Left ventricle myocardium inferior (tissue), 1 donor: Measurements from ENCODE around the gene HNRNPLL. TPM values are rescaled to one million over a fixed set of nuclear protein-coding genes. Genes with fewer than 3 reads are reported as not detected.

ENCODE experiments used
- DNase-seq: peaks from one replicate; pipeline ENCODE4 v3.0.0-alpha.2; 2020
- H3K27ac ChIP-seq: fragments of 200-600 bp; replicated peaks from 2 replicates; pipeline ENCODE4 v1.8.0; 2021
- H3K27me3 ChIP-seq: fragments of 200-600 bp; 2 replicates; pipeline ENCODE4 v1.8.0; 2021; ENCODE audit warnings: low read depth
- H3K36me3 ChIP-seq: fragments of 200-600 bp; 2 replicates; pipeline ENCODE4 v1.8.0; 2021
- H3K4me1 ChIP-seq: fragments of 200-600 bp; 2 replicates; pipeline ENCODE4 v1.8.0; 2021
- H3K4me3 ChIP-seq: fragments of 200-600 bp; 2 replicates; pipeline ENCODE4 v1.8.0; 2021; ENCODE audit warnings: mild to moderate bottlenecking, moderate library complexity
- H3K9me3 ChIP-seq: fragments of 200-600 bp; replicated peaks from 2 replicates; pipeline ENCODE4 v1.8.0; 2021
- intact Hi-C: fragments of 100-400 bp; cut with micrococcal nuclease; formaldehyde crosslinking; loops from one replicate; pipeline ENCODE4 v1.11.0; 2022
- total RNA-seq: library from RNA; stranded (reverse); fragmentation: NEBNext Ultra II Directional; extraction: Animal tissue kit (Norgen Biotek cat#: 25700); gene quantifications from one replicate; pipeline ENCODE4 v1.2.1, GENCODE V29; 2021
- TF ChIP-seq, protein P1 (sequence below): fragments of 200-600 bp; IDR thresholded peaks from 2 replicates; pipeline ENCODE4 v1.8.0; 2021; ENCODE audit warnings: antibody characterized with exemption, mild to moderate bottlenecking, borderline replicate concordance
- donor health status: DM: no; HTN: yes; CAD: no; lungs with severe emphysema.

Gene HNRNPLL
- total RNA-seq, 1 donor from 2014 or later: 26.3 TPM

DNA sequence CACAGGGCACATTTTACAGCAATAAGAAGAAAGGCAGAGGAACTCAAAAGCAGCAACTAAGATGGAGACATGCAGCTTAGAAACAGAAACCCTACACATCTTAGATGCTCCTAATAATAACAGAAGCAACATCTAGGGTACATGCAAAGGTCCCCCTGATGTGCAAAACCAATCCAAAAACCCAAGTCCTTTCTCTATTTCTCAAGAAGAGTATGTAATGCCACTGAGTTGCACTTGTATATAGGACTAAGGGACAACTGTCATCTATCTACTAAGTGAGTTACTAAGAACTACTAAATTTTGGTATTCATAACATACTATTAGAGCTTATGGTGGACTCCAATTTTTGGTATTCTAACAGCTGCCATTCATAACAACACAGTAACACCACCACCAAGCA lies 28.4 kb downstream of the HNRNPLL start:
- intact Hi-C loops: no loop called here
- Histone ChIP-seq H3K27me3 (no peaks in the 10 kb centered on the region), H3K9me3 (no peaks in the 10 kb centered on the region), H3K36me3 (peaks cover 43% of the 10 kb centered on the region), H3K4me1 (peaks cover 9% of the 10 kb centered on the region), H3K4me3 (no peak overlapping the region), H3K27ac (no peak overlapping the region)
- DNase-seq: no peak
- TF ChIP-seq, protein P1, sequence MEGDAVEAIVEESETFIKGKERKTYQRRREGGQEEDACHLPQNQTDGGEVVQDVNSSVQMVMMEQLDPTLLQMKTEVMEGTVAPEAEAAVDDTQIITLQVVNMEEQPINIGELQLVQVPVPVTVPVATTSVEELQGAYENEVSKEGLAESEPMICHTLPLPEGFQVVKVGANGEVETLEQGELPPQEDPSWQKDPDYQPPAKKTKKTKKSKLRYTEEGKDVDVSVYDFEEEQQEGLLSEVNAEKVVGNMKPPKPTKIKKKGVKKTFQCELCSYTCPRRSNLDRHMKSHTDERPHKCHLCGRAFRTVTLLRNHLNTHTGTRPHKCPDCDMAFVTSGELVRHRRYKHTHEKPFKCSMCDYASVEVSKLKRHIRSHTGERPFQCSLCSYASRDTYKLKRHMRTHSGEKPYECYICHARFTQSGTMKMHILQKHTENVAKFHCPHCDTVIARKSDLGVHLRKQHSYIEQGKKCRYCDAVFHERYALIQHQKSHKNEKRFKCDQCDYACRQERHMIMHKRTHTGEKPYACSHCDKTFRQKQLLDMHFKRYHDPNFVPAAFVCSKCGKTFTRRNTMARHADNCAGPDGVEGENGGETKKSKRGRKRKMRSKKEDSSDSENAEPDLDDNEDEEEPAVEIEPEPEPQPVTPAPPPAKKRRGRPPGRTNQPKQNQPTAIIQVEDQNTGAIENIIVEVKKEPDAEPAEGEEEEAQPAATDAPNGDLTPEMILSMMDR: no peak

DNA sequence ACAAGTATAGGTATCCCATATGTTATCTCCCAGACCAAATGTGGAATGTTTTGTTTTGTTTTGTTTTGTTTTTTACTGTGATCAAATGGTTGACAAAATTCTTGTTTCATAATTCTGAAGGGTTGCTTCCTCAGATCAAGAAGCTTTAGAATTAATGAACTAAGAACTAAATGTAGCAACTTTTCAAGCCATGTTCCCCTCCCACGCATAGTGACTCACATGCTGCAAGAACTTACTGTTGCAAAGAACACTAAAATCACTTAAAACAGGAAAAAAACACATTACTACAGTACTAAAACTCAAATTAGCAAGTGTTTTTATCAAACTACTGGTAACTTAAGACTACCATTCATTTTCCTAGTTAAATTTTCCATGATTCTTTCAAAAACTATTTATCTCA lies 30.6 kb downstream of the HNRNPLL start:
- no peak overlapping the region for H3K4me3 ChIP-seq
- H3K27ac ChIP-seq: no peak overlapping the region
- no peaks in the 10 kb centered on the region for H3K27me3 ChIP-seq
- no peaks in the 10 kb centered on the region for H3K9me3 ChIP-seq
- TF ChIP-seq, protein P1: no peak
- H3K36me3 ChIP-seq: peaks cover 62% of the 10 kb centered on the region
- peaks cover 9% of the 10 kb centered on the region for H3K4me1 ChIP-seq
- DNase-seq: no peak
- intact Hi-C loops: no loop called here

DNA sequence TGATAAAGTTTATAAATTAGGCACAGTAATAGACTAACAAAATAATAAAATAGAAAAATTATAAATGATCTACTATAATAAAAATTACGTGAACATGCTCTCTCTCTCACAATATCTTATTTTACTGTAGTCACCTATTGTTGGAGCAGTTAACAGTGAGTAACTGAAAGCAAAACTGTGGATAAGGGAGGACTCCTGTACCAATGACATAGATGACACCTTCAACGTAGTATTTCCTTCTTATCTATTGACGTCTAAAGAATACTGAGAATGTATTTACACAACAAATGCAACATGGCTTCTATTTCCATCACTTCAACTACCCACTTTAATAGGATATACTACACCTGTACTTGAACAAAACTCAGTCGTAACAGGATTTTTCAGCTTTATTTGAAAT lies 31.5 kb downstream of the HNRNPLL start:
- Histone ChIP-seq H3K4me1 (peaks cover 9% of the 10 kb centered on the region), H3K9me3 (no peaks in the 10 kb centered on the region), H3K36me3 (peaks cover 69% of the 10 kb centered on the region), H3K27me3 (no peaks in the 10 kb centered on the region), H3K4me3 (no peak overlapping the region), H3K27ac (no peak overlapping the region)
- intact Hi-C loops: no loop called here
- DNase-seq: no peak
- TF ChIP-seq, protein P1: no peak

DNA sequence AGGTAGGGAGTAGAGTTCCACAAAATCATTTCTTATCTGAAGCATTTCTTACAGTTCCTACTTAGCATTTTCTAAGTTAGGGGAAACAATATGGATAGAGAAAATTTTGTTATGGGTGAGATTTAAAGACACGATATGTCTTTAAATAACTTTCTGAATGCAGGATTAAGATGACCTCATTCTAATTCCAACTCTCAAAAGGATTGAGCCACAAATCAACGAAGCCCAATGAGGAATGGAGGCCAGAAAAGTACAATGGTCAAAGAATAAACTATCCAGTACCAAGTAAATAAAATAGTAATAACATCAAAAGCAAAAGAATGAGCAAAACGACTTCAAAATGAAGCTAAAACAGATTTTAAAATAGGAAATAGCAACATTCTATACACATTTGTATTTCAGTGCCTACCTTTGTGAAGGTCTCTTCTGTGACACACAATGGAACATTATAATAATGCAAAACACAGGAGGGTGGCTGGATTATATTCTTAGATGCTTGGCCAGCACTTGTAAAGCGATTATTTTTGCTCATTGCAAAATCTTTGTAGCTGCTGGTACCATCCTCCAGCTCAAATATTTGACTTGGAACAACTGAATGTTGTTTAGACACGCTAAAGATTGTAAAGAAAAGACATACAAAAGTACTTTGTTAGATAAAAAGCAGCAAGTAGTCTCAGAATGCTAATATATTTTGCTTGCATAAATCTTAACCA lies 33.8 kb downstream of the HNRNPLL start:
- no peak overlapping the region for H3K27ac ChIP-seq
- no peak for DNase-seq
- no peak overlapping the region for H3K4me3 ChIP-seq
- intact Hi-C loops: no loop called here
- H3K27me3 ChIP-seq: no peaks in the 10 kb centered on the region
- H3K36me3 ChIP-seq: peaks cover 91% of the 10 kb centered on the region
- no peaks in the 10 kb centered on the region for H3K9me3 ChIP-seq
- peaks cover 9% of the 10 kb centered on the region for H3K4me1 ChIP-seq
- TF ChIP-seq, protein P1: no peak

DNA sequence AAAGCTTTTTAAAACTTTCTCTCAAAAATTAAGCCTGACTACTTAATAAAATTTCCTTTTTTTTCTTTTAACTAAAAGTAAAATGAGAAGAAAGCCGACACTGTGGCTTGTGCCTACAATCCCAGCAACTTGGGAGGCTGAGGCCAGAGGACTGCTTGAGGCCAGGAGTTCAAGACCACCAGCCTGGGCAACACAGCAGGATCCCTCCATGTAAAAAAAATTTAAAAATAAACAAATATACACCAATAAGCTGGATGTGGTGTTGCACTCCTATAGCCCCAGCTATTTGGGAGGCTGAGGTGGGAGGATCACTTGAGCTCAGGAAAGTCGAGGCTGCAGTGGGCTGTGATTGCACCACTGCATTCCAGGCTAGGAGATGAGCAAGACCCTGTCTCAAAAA lies 37.4 kb downstream of the HNRNPLL start:
- intact Hi-C loops: no loop called here
- TF ChIP-seq, protein P1: no peak
- Histone ChIP-seq H3K27ac (no peak overlapping the region), H3K4me3 (no peak overlapping the region), H3K4me1 (peaks cover 2% of the 10 kb centered on the region), H3K36me3 (peaks cover 86% of the 10 kb centered on the region), H3K9me3 (no peaks in the 10 kb centered on the region), H3K27me3 (no peaks in the 10 kb centered on the region)
- no peak for DNase-seq
